Occipital lobe (tissue), 2 donors: ENCODE data around the gene RAPH1. TPM values are rescaled to one million over a fixed set of nuclear protein-coding genes. Genes with fewer than 3 reads are reported as not detected.
"Not testable (repeated sequence)": the region's sequence is repeated elsewhere in the genome, so short reads cannot be mapped to it uniquely, and the experiment has no call there.

Experiments used
- DNase-seq: peaks from one replicate; lab custom pipeline; 2025; lab: John Stamatoyannopoulos, UW
- total RNA-seq: library from RNA; depleted of rRNA; stranded (reverse); fragments of >200 nt; gene quantifications from one replicate; pipeline ENCODE4 v1.2.3, GENCODE V29; 2014

The RAPH1 gene
- total RNA-seq, 1 donor from 2014 or later = 39.9 TPM

DNA sequence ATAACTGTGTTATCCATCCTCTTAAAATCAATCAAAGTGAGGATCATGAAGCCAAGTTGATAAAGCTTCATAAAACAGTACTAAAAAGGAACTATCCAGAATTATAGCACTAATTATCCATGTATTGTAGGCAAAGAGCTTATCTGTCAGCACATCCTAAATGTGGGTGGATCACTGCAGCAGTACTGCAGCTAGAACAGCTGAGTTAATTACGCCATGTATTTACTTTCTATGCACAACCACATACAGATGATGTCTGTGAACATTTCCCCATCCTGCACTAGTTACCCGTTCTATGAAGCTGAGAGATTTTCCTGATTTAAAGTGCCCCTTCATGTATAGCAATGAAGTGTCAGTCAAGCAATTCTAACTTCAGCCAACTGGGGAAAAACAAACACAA lies 96.6 kb downstream of the RAPH1 start:
- no peak for DNase-seq

DNA sequence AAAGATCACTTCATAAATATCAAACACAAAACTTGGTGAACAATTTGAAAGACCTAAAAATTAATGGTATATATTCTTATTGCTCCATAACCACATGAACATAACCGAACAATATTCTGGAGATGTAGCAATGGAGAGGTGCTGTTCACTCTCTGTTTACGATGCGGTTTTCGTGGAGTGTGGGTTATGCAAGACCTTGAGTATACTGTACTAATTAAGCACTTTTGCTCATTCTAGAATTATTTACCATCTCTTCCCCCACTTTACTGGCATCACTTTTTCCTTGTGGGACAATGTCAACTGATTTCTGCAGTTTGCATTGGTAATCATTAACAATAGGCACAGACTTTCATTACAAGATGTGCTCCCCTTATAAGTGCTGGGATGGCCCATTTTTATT lies 97.6 kb downstream of the RAPH1 start:
- DNase-seq = no peak

GRCh38 chr2:203436496-203436895 lies 98.6 kb downstream of the RAPH1 start:
- DNase-seq = no peak

DNA sequence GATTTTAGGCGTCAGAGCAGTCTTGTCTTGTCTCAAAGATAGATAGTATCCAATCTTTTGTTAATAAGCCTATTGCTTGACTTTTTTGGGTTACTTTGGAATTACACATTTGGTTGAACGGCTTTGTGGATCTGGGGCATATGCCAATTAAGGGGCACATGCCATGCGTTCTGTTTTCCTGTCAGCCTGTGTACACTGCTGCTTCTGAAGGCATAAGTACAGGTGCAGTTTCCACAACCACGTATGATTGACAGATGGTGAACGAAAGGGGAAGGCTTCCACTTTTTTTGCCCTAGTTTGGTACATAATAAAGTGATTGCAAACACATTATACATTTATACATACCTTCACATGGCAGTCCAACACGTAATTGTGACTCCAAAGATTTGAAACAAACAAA lies 102.3 kb downstream of the RAPH1 start:
- no peak for DNase-seq

DNA sequence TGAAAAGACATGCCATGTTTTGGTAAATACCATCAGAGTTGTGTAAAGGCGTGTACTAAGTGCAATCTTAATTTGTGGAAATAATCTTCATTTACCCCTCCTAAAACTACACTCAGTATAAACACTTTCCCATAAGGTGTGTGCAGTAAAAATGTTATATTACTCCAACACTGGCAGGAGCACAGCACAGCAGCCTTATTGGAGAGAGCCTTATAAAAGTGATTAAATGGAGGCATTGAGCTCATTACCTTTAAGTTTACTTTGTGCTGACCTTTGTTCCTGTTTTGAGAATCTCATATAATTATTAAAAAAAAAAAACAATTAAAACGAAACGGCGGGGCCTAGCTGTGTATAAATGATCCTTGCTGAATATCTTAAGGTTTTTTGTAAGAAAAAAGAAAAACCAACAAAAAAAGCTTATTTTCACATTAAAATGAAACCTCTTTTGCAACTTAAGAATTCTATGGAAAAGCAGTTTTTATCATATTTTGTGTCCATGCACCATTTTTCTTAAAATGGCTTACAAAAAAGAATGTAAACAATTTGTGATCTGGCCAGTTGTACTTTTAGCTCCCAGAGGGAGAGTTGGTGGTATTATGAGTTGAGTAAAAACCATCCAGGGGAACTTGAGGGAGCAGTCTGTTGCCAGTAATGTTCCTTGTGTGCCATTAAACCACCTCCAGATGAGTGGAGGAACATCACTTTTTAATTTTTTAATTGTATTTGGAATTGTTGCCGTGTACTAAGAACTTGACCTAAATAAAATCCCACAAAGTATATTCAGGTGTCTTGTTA lies 103.5 kb downstream of the RAPH1 start:
- DNase-seq = no peak

DNA sequence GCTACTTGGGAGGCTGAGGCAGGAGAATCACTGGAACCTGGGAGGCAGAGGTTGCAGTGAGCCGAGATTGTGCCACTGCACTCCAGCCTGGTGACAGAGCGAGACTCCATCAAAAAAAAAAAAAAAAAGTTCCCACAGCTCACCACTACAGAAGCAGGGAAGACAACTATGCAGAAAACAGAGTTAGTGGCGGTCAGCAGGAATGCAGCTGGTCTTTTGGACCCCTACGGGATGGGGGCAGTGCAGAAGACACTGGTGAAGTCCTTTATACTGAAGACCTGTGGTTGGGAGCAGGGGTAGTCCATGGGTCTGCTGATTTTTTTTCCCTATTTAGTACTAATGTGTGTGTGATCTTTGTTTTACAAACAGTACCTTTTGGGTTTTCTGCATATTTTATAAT lies 105.5 kb downstream of the RAPH1 start:
- not testable (repeated sequence) for DNase-seq

DNA sequence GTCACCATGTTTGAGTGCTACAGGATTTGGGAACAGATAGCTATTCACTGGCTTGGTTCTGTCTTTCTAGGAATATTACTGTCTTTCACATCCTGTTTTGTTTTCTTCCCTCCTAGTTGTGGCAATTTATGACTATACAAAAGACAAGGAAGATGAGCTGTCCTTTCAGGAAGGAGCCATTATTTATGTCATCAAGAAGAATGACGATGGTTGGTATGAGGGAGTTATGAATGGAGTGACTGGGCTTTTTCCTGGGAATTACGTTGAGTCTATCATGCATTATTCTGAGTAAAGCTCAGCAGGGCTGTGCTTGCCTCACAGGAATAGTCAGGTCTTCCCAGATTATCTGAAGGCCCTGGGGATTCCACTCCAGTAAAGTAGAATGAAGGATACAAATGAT lies 108.0 kb downstream of the RAPH1 start:
- no peak for DNase-seq

DNA sequence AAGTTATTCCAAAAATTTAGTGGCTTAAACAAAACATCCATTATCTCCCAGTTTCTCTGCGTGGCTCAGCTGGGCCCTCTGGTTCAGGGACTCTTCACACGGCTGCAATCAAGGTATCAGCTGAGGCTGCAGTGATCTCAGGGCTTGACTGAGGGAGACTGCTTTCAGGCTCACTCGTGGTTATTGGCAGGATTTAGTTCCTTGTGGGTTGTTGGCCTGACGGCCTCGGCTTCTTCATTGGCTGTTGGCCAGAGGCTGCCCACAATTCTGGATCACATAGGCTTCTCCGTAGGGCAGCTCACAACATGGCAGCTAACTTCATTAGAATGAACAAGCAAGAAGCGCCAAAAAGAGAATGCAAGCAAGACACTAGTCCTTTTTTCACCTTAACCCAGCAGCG lies 116.8 kb downstream of the RAPH1 start:
- no peak for DNase-seq

DNA sequence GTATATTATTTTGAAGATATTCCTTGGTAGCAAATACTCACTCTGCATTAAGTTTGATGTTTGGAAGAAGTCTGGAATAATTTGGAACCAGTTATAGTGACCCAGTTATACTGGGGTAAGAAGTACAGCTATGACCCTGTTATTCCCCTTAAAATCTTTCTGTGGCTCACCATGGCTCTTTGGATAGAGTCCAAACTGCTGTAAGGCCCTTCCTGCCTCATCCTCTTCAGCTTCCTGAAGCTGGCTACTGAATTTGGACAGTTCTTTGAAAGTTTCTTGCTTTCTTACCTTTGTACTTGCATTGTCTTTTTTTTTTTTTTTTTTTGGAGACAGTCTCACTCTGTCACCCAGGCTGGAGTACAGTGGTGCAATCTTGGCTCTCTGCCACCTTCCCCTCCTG lies 121.3 kb downstream of the RAPH1 start:
- DNase-seq = no peak

DNA sequence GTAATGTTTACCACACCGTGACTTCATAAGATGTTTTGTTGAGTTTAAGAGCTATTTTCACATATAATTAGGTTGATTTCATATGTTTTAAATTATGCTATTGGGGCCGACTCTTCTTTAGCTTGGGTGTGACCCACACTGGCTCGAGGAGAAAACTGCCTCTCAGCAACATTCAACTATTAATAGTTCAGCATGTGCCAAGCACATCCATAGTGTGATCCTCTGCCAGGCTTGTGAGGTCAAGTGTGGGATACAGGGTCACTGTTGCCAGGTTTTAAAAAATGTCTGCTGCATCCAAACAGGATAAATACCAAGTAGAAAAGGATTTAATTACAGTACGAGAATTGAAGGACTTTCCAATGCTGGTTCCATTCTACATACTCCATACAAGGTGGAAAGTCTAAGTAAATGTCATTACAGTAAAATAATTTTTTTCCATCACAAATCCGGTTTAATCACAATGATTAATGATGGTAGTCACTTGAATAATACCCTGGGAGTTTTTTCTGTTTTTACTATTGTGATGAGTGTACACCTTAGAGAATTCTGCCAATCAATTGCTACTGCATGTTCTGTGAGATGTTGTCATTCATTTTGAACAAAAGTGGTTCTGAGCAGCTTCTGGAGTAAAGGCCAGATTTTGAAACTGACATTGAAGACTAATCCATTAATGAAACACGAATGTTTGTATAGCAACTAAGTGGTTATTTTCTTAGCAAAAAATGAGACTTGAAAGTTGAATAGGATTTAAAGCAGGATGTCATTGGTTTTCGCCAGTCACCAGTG lies 122.4 kb downstream of the RAPH1 start:
- DNase-seq = no peak

DNA sequence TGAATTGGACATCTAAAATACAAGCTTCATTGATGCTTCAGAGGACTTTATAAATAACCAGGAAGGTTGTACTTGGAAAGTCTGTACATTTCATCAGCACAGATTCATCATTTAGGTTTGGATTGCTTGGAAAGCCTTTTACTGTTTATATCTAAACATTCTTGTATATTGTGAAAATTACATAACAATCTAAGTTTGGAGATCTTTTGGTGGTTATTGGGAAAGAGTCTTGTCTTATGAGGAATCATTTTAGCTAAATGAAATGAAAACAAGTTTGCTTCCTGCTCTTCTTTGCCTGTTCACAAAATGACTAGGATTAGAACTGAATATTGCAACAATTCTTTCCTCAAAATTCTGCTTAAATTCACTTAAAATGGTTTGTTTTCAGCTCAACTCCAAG lies 127.6 kb downstream of the RAPH1 start:
- no peak for DNase-seq

GRCh38 chr2:203404996-203405395 lies 130.1 kb downstream of the RAPH1 start:
- no peak for DNase-seq

DNA sequence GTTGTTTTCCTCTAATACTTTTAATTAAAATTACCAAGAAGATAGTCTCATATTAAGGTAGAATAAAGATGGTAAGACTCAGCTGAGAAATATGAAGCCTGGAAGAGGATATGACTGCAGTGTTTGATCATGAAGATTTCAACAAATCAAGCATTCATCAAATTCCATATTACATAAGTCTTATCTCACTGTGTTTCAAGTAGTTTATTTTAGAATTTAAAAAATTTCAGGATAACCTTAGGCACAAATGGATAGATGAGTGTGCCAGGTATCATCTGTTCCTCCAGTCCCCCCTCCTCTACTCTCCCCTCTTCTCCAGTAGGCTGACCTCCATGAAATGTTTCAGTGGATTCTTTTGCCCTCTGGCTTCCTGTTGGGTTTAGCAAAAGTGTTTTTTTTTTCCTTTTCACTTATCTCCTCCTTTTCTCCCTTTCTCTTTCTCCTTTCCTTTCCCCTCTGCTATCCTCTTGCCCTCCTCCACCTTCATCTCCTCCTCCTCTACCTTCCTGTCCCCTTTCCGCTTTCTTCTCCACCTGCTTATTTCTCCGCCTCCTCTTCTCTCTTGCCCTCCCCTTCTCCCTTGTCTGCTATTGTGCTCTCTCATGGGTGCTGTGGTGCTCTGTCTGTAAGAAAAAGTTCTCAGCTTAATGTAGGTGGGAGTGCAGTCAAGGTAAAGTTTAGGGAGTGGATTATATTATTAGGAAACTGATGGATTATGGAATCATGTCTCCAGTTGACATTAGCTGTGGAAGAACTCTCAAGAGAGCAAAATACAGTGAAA lies 134.1 kb downstream of the RAPH1 start:
- DNase-seq = no peak

GRCh38 chr2:203399031-203399430 lies 136.1 kb downstream of the RAPH1 start:
- DNase-seq = no peak

DNA sequence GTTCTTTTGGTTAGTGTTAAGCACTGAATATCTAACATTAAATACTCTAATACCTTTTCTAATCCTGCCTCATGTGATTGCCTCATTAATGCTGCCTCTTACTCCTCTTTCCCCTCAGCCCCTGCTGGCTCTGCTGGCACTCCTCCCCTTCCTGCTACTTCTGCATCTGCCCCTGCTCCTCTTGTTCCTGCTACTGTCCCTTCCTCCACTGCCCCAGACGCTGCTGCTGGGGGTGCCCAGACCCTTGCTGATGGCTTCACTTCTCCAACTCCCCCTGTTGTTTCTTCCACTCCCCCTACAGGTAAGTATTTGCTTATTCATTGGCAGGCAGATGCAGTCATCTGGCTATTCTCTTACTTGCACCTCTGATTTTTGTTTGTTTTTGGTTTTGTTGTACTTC lies 138.4 kb downstream of the RAPH1 start:
- no peak for DNase-seq

DNA sequence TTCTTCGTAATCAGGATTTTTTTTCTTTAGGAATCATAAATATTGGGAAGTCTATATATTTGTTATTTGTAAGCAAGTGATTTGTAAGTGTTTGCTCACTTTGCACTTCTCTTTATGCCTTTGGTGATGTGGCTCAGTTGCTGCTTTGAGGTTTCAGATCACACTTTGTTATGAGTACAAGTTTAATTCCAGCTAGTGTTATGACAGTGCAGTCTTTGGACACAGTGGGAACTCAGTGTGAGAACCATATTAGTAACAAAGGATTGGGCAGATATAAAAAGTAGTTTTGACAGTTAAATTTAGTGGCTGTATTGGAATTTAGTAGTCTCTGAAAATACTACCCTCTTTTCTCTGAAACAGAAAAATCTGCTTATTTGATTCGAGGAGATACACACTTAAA lies 139.2 kb downstream of the RAPH1 start:
- DNase-seq = no peak

- no peak for DNase-seq
Observed at GRCh38 chr2:203394519-203395227, 140.4 kb downstream of the RAPH1 start.

DNA sequence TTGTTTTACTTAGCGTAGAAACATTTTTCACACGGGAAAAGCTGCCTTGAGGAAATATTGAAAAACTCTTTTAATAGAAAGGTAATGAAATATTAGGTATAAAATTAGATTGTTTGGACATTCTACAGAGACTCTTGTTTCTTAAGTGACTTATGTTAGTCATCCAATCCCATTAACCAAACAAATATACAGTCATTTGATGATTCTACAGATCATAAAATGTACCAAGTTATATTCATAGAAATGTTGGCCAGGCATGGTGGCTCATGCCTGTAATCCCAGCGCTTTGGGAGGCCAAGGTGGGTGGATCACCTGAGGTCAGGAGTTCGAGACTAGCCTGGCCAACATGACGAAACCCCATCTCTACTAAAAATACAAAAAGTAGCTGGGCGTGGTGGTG lies 146.9 kb downstream of the RAPH1 start:
- not testable (repeated sequence) for DNase-seq

GRCh38 chr2:203383038-203383437 lies 152.1 kb downstream of the RAPH1 start:
- no peak for DNase-seq

DNA sequence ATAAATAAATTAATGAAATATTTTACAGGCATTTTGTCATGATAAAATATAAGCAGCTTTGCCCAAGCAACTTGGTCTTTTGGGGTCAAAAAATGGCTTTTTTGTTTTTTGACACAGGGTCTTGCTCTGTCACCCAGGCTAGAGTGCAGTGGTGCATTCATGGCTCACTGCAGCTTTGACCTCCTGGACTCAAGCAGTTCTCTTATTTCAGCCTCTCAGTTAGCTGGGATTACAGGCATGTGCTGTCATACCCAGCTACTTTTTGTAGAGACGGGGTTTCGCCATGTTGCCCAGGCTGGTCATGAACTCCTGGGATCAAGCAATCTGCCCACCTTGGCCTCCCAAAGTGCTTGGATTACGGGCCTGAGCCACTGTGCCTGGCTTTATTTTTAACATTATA lies 155.9 kb downstream of the RAPH1 start:
- DNase-seq = no peak

GRCh38 chr2:203376173-203376572 lies 158.9 kb downstream of the RAPH1 start:
- no peak for DNase-seq

DNA sequence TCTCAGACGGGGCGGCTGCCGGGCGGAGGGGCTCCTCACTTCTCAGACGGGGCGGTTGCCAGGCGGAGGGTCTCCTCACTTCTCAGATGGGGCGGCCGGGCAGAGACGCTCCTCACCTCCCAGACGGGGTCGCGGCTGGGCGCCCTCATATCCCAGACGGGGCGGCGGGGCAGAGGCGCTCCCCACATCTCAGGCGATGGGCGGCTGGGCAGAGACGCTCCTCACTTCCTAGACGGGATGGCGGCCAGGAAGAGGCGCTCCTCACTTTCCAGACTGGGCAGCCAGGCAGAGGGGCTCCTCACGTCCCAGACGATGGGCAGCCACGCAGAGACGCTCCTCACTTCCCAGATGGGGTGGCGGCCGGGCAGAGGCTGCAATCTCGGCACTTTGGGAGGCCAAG lies 162.4 kb downstream of the RAPH1 start:
- not testable (repeated sequence) for DNase-seq
